Neural crest cell (in vitro differentiated cells): Measurements from ENCODE around the gene LGALS9. TPM values are rescaled to one million over a fixed set of nuclear protein-coding genes. Genes with fewer than 3 reads are reported as not detected.

Experiments used
- DNase-seq: peaks from one replicate; pipeline ENCODE4 v3.0.0; 2021; ENCODE audit warnings: low read depth, mixed read lengths, low spot score
- H3K27ac Mint-ChIP-seq: one replicate; pipeline ENCODE4 v1.8.0; 2021; ENCODE audit warnings: mild to moderate bottlenecking, mixed read lengths; ENCODE audit not compliant: unreplicated experiment
- H3K27me3 Mint-ChIP-seq: 2 replicates; pipeline ENCODE4 v1.8.0; 2021; ENCODE audit warnings: low read depth, mild to moderate bottlenecking, mixed read lengths
- H3K36me3 Mint-ChIP-seq: 2 replicates; pipeline ENCODE4 v1.8.0; 2021; ENCODE audit warnings: low read depth, mild to moderate bottlenecking, mixed read lengths
- H3K4me1 Mint-ChIP-seq: 2 replicates; pipeline ENCODE4 v1.8.0; 2021; ENCODE audit warnings: mixed read lengths
- H3K4me3 Mint-ChIP-seq: one replicate; pipeline ENCODE4 v1.8.0; 2021; ENCODE audit warnings: mild to moderate bottlenecking, mixed read lengths
- H3K9me3 Mint-ChIP-seq: 2 replicates; pipeline ENCODE4 v1.8.0; 2021; ENCODE audit warnings: mixed read lengths
- total RNA-seq: library from RNA; stranded (reverse); gene quantifications from 2 replicates; pipeline ENCODE4 v1.2.1, GENCODE V29; 2021
- TF ChIP-seq, protein P1 (sequence below): fragments of 200-600 bp; sonication (generic); conservative IDR thresholded peaks from 2 replicates; pipeline ENCODE4 v1.5.0; 2021; ENCODE audit warnings: antibody characterized with exemption, mild to moderate bottlenecking

LGALS9 gene
- total RNA-seq, 1 donor from 2014 or later, result 0.84 TPM

DNA sequence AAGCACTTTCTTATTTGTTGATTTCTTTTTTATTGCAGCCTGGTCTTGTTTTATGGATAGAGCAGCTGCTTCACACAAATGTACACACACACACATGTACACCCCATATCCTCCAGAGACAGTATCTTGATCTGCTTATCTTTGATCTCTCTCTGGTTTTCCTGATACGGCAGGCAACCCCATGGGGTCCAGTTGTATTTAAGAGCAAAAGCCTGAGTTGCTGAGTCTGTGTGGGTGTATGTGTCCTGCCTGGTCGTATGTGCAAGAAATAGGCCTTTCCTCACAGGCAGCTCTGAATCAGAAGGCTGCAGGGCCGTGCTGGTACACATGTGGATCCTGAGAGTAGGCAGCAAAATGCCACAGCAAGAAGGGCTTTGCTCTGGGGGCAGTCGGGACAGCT is 14.6 kb upstream of the LGALS9 start:
- peaks cover 11% of the 10 kb centered on the region for H3K36me3 Mint-ChIP-seq
- DNase-seq, result no peak

DNA sequence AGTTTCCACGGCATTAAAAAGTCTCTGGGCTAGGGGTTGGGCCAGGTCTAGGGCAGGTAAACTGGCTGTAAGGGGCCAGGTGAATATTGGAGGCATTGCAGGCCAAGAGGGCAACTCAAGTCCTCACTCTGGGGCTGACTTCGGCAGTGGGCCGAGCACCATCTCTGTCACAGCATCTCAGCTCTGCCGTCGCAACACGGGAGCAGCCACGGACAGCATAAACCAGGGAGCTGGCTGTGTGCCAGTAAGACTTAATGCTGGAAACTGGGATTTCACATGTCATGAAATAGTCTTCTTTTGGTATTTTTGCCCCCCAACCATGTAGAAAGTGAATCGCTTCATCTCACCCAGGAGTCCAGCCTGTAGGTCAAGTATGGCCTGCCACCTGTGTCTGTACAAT is 12.6 kb upstream of the LGALS9 start:
- H3K4me1 Mint-ChIP-seq, result peaks cover 13% of the 10 kb centered on the region
- no peaks in the 10 kb centered on the region for H3K27me3 Mint-ChIP-seq
- DNase-seq, result no peak
- peaks cover 12% of the 10 kb centered on the region for H3K36me3 Mint-ChIP-seq
- TF ChIP-seq, protein P1, sequence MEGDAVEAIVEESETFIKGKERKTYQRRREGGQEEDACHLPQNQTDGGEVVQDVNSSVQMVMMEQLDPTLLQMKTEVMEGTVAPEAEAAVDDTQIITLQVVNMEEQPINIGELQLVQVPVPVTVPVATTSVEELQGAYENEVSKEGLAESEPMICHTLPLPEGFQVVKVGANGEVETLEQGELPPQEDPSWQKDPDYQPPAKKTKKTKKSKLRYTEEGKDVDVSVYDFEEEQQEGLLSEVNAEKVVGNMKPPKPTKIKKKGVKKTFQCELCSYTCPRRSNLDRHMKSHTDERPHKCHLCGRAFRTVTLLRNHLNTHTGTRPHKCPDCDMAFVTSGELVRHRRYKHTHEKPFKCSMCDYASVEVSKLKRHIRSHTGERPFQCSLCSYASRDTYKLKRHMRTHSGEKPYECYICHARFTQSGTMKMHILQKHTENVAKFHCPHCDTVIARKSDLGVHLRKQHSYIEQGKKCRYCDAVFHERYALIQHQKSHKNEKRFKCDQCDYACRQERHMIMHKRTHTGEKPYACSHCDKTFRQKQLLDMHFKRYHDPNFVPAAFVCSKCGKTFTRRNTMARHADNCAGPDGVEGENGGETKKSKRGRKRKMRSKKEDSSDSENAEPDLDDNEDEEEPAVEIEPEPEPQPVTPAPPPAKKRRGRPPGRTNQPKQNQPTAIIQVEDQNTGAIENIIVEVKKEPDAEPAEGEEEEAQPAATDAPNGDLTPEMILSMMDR, result no peak
- no peaks in the 10 kb centered on the region for H3K9me3 Mint-ChIP-seq
- no peak overlapping the region for H3K27ac Mint-ChIP-seq
- no peak overlapping the region for H3K4me3 Mint-ChIP-seq

More for the DNA sequence above, 14.6 kb upstream of the LGALS9 start:
- TF ChIP-seq, protein P1, result no peak
- Mint-ChIP-seq H3K9me3 (no peaks in the 10 kb centered on the region), H3K27ac (peak overlapping the region; percentile 84), H3K27me3 (no peaks in the 10 kb centered on the region), H3K4me3 (no peak overlapping the region), H3K4me1 (peaks cover 13% of the 10 kb centered on the region)

DNA sequence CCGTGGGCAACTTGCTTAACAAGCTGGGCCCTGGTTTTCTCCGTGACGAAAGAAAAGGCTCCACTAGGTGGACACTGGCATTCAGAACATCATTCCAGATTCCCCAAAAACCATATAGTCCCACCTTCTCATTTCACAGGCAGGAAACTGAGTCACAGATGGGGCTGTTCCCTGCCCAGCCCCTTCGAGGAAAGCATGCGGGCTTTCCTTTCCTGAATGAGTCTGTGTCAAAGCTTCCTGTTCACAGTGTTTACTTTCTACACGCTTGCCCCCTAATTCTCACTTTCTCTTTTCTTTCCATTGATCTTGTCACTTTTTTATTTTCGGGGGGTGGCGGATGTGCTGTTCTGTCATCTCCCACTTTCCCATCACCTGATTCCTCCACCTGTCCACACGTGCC is 10.3 kb upstream of the LGALS9 start:
- Mint-ChIP-seq H3K27me3 (no peaks in the 10 kb centered on the region), H3K4me1 (peaks cover 3% of the 10 kb centered on the region), H3K27ac (no peak overlapping the region), H3K9me3 (no peaks in the 10 kb centered on the region), H3K4me3 (no peak overlapping the region), H3K36me3 (peaks cover 5% of the 10 kb centered on the region)
- DNase-seq, result no peak
- TF ChIP-seq, protein P1, result no peak

DNA sequence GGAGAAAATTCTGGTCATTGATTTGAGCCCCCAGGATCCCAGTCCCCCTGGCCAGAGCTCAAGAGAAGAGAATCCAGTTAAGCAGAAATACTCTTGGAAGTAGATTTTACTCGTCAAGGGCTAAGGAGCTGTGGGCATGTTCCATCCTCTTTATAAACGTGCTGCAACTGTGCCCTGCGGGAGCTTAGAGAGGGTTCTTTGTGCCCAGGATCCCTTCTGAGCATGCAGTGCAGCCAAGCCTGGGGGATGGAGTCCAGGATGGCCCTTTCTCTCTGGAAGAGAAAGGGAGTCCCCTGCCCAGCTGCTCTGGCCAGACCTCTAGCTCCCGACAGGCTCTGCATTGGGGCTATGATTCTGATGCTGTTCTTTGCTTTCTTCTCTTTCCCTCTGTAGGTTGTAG is 9.5 kb upstream of the LGALS9 start:
- H3K36me3 Mint-ChIP-seq, result peaks cover 11% of the 10 kb centered on the region
- DNase-seq, result no peak
- no peaks in the 10 kb centered on the region for H3K27me3 Mint-ChIP-seq
- H3K9me3 Mint-ChIP-seq, result no peaks in the 10 kb centered on the region
- no peak overlapping the region for H3K4me3 Mint-ChIP-seq
- H3K27ac Mint-ChIP-seq, result no peak overlapping the region
- TF ChIP-seq, protein P1, result no peak
- H3K4me1 Mint-ChIP-seq, result no peaks in the 10 kb centered on the region

DNA sequence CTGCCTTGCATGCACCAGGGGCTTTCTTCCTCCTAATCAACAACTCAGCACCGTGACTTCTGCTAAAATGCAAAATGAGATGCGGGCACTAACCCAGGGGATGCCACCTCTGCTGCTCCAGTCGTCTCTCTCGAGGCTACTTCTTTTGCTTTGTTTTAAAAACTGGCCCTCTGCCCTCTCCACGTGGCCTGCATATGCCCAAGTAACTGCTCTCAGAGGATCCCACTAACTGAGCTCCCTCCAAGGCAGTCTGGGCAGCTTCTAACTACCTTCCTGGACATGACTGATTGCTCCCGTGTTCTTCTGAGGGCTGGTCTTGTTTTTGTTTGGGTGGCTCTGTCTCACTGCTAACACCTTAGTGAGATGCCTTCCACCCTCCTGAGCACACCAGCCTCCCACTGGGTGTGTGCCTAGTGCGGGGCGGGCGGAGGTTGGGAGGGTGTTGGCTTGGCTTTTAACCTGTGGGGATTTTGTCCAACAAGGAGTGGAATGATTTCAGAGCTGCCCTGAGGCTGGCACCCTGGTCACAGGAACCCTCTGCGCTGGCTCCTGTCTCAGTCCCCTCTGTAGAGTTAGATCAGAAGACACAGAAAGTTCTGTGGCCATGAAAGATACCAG is 8.9 kb upstream of the LGALS9 start:
- no peak overlapping the region for H3K4me3 Mint-ChIP-seq
- TF ChIP-seq, protein P1, result no peak
- H3K27ac Mint-ChIP-seq, result no peak overlapping the region
- no peak for DNase-seq
- H3K4me1 Mint-ChIP-seq, result no peaks in the 10 kb centered on the region
- H3K36me3 Mint-ChIP-seq, result peaks cover 13% of the 10 kb centered on the region
- no peaks in the 10 kb centered on the region for H3K9me3 Mint-ChIP-seq
- H3K27me3 Mint-ChIP-seq, result no peaks in the 10 kb centered on the region
